ENCODE results near the gene CWC15. TPM values are rescaled to one million over a fixed set of nuclear protein-coding genes. Genes with fewer than 3 reads are reported as not detected.

CWC15 gene
- total RNA-seq, 2 experiments from 2014 or later = 42.5 to 66.0 TPM

GRCh38 chr11:94925422-94926270 is 47.7 kb downstream of the CWC15 start:
- no TSS peak for BruUV-seq (replicated peaks)
- TF ChIP-seq CTCF (conservative IDR thresholded peaks at IDR 0.05; ENCODE audit: low read length) (no peak), EZH2phosphoT487 (IDR thresholded peaks at IDR 0.05; ENCODE audit: borderline replicate concordance, low read depth, low read length) (no peak)
- H3K4me2 ChIP-seq (ENCODE audit: low read length) = no peak overlapping the region
- no peak for DNase-seq (ENCODE audit: low spot score)
- no peaks in the 10 kb centered on the region for H3K36me3 ChIP-seq (ENCODE audit: insufficient read depth, low read length)
- intact Hi-C loops (cut with micrococcal nuclease; ENCODE audit: unreplicated experiment) = no loop called here
- peaks cover 12% of the 10 kb centered on the region for H3K4me1 ChIP-seq (ENCODE audit: insufficient read depth, low read length, poor library complexity, severe bottlenecking)
- H3K9me3 ChIP-seq (ENCODE audit: low read length) = no peaks in the 10 kb centered on the region
- H3K9me2 ChIP-seq (ENCODE audit: insufficient read depth, low read length) = no peaks in the 10 kb centered on the region
- peak overlapping the region; percentile 59; the same call in 1 of the 2 replicates for H2AFZ ChIP-seq (ENCODE audit: low read length)
- H3K79me2 ChIP-seq (ENCODE audit: insufficient read depth, low read depth, low read length) = no peaks in the 10 kb centered on the region
- no peak overlapping the region for H3K27ac ChIP-seq (ENCODE audit: low read depth, low read length, poor library complexity, severe bottlenecking)
- H3K4me3 ChIP-seq (ENCODE audit: low read depth, low read length, poor library complexity, severe bottlenecking) = no peak overlapping the region
- ChIA-PET CTCF (ENCODE audit: unreplicated experiment) (no interaction called here), POLR2A (interaction anchor here (1.1 to 1.4 kb wide), 2 partner anchors 11 to 323 kb away, joined by 3 read pairs; no protein-coding TSS in a partner anchor)
- no peaks in the 10 kb centered on the region for H4K20me1 ChIP-seq (ENCODE audit: insufficient read depth, low read length)

- H3K9me3 ChIP-seq (ENCODE audit: low read length) = no peaks in the 10 kb centered on the region
- H3K4me3 ChIP-seq (ENCODE audit: low read depth, low read length, poor library complexity, severe bottlenecking) = no peak overlapping the region
- no peaks in the 10 kb centered on the region for H4K20me1 ChIP-seq (ENCODE audit: insufficient read depth, low read length)
- H3K4me1 ChIP-seq (ENCODE audit: insufficient read depth, low read length, poor library complexity, severe bottlenecking) = peaks cover 12% of the 10 kb centered on the region
- intact Hi-C loops (cut with micrococcal nuclease; ENCODE audit: unreplicated experiment) = no loop called here
- peak overlapping the region; percentile 12; the same call in 1 of the 2 replicates for H3K4me2 ChIP-seq (ENCODE audit: low read length)
- peak overlapping the region; percentile 59; the same call in 1 of the 2 replicates for H2AFZ ChIP-seq (ENCODE audit: low read length)
- BruUV-seq (replicated peaks) = no TSS peak
- no peaks in the 10 kb centered on the region for H3K9me2 ChIP-seq (ENCODE audit: insufficient read depth, low read length)
- TF ChIP-seq EZH2phosphoT487 (IDR thresholded peaks at IDR 0.05; ENCODE audit: borderline replicate concordance, low read depth, low read length) = no peak
- no peak for TF ChIP-seq CTCF (conservative IDR thresholded peaks at IDR 0.05; ENCODE audit: low read length)
- no peaks in the 10 kb centered on the region for H3K79me2 ChIP-seq (ENCODE audit: insufficient read depth, low read depth, low read length)
- DNase-seq (ENCODE audit: low spot score) = peak; percentile 32
- ChIA-PET CTCF (ENCODE audit: unreplicated experiment) (no interaction called here), POLR2A (interaction anchor here (0.6 to 1.4 kb wide), 3 partner anchors 10 to 983 kb away, joined by 3 to 5 read pairs (median 3); no protein-coding TSS in a partner anchor)
- no peaks in the 10 kb centered on the region for H3K36me3 ChIP-seq (ENCODE audit: insufficient read depth, low read length)
- H3K27ac ChIP-seq (ENCODE audit: low read depth, low read length, poor library complexity, severe bottlenecking) = no peak overlapping the region
These were observed 48.7 kb downstream of the CWC15 start for GRCh38 chr11:94924612-94925011.

DNA sequence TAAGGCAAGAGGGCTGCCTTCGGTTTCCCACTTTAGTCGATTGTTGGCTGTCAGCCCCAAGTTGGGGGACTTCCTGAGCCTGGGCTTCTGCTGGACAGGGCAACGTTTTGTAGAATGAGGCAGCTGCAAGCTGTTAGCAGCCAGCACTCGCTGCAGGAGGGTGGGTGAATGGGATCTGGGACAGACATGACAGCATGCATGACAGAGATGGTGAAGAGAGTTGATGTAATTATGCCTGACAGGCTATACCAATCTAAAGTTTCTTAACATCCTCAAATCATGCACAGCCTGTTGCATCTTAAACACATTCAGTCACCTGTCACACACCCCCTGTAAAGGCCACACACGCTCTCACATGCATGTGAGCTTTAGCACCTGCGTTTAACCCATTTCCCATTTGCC is 49.2 kb downstream of the CWC15 start:
- H3K4me1 ChIP-seq (ENCODE audit: insufficient read depth, low read length, poor library complexity, severe bottlenecking) = peaks cover 12% of the 10 kb centered on the region
- ChIA-PET POLR2A (interaction anchor here (0.6 to 1.4 kb wide), 3 partner anchors 9 to 984 kb away, joined by 3 to 5 read pairs (median 3); no protein-coding TSS in a partner anchor), CTCF (ENCODE audit: unreplicated experiment) (no interaction called here)
- no peaks in the 10 kb centered on the region for H3K36me3 ChIP-seq (ENCODE audit: insufficient read depth, low read length)
- no peaks in the 10 kb centered on the region for H3K79me2 ChIP-seq (ENCODE audit: insufficient read depth, low read depth, low read length)
- BruUV-seq (replicated peaks) = no TSS peak
- TF ChIP-seq CTCF (conservative IDR thresholded peaks at IDR 0.05; ENCODE audit: low read length) = no peak
- no peak for TF ChIP-seq EZH2phosphoT487 (IDR thresholded peaks at IDR 0.05; ENCODE audit: borderline replicate concordance, low read depth, low read length)
- peak; percentile 27 for DNase-seq (ENCODE audit: low spot score)
- H3K27ac ChIP-seq (ENCODE audit: low read depth, low read length, poor library complexity, severe bottlenecking) = no peak overlapping the region
- H4K20me1 ChIP-seq (ENCODE audit: insufficient read depth, low read length) = no peaks in the 10 kb centered on the region
- H3K4me2 ChIP-seq (ENCODE audit: low read length) = peak overlapping the region; percentile 12; the same call in 1 of the 2 replicates
- no peaks in the 10 kb centered on the region for H3K9me3 ChIP-seq (ENCODE audit: low read length)
- H3K4me3 ChIP-seq (ENCODE audit: low read depth, low read length, poor library complexity, severe bottlenecking) = no peak overlapping the region
- H2AFZ ChIP-seq (ENCODE audit: low read length) = peak overlapping the region; percentile 59; the same call in 1 of the 2 replicates
- intact Hi-C loops (cut with micrococcal nuclease; ENCODE audit: unreplicated experiment) = no loop called here
- H3K9me2 ChIP-seq (ENCODE audit: insufficient read depth, low read length) = no peaks in the 10 kb centered on the region

Measured in OCI-LY7 (cell line).